HepG2 (cell line): ENCODE measurements around the gene LENG1. TPM values are rescaled to one million over a fixed set of nuclear protein-coding genes. Genes with fewer than 3 reads are reported as not detected.

Source experiments
- E2F5 ChIP-seq: sonication (generic); formaldehyde crosslinking; conservative IDR thresholded peaks from 2 replicates; pipeline ENCODE4 v1.4.0; 2020; ENCODE audit warnings: missing genetic modification reagents
- HNF1A ChIP-seq, 2 experiments: sonication (generic) in 1 of 2; formaldehyde crosslinking in 1 of 2; IDR thresholded peaks; 2 replicates each; pipeline versions ENCODE4 v1.4.0 to v1.6.1; 2016 to 2020; ENCODE audit warnings: borderline replicate concordance in 1 of 2, low read depth in 1 of 2, mild to moderate bottlenecking in 1 of 2, missing genetic modification reagents in 1 of 2
- NFIC ChIP-seq: IDR thresholded peaks from 2 replicates; pipeline ENCODE4 v1.6.1; 2012; ENCODE audit warnings: mild to moderate bottlenecking, low read length, inconsistent platforms
- RFX5 ChIP-seq: IDR thresholded peaks from 2 replicates; pipeline ENCODE4 v1.6.1; 2011; ENCODE audit warnings: low read depth, low read length, improper control_type of control experiment
- TARDBP ChIP-seq: sonication (generic); formaldehyde crosslinking; IDR thresholded peaks from 2 replicates; pipeline ENCODE4 v1.8.0; 2022; ENCODE audit warnings: mild to moderate bottlenecking, missing genetic modification reagents
- TFE3 ChIP-seq: IDR thresholded peaks from 2 replicates; pipeline ENCODE4 v1.6.1; 2016
- ZC3H13 ChIP-seq: sonication (generic); formaldehyde crosslinking; IDR thresholded peaks from 2 replicates; pipeline ENCODE4 v1.8.1; 2023; ENCODE audit warnings: mild to moderate bottlenecking, missing genetic modification reagents, moderate library complexity
- ZFP91 ChIP-seq: sonication (generic); formaldehyde crosslinking; IDR thresholded peaks from 2 replicates; pipeline ENCODE4 v1.9.0; 2022; ENCODE audit warnings: missing genetic modification reagents, mild to moderate bottlenecking, borderline replicate concordance
- ZMYM3 ChIP-seq: sonication (generic); formaldehyde crosslinking; IDR thresholded peaks from 2 replicates; pipeline ENCODE4 v1.5.1; 2020; ENCODE audit warnings: mild to moderate bottlenecking, missing genetic modification reagents
- ZNF672 ChIP-seq: sonication (generic); formaldehyde crosslinking; IDR thresholded peaks from 2 replicates; pipeline ENCODE4 v1.8.1; 2022; ENCODE audit warnings: missing genetic modification reagents
- ZNF709 ChIP-seq: sonication (generic); formaldehyde crosslinking; IDR thresholded peaks from 2 replicates; pipeline ENCODE4 v1.5.0; 2020; ENCODE audit warnings: mild to moderate bottlenecking, missing genetic modification reagents
- ZNF710 ChIP-seq: sonication (generic); formaldehyde crosslinking; IDR thresholded peaks from 2 replicates; pipeline ENCODE4 v1.5.0; 2020; ENCODE audit warnings: mild to moderate bottlenecking, missing genetic modification reagents, borderline replicate concordance
- ZXDC ChIP-seq: sonication (generic); formaldehyde crosslinking; IDR thresholded peaks from 2 replicates; pipeline ENCODE4 v1.5.0; 2020; ENCODE audit warnings: mild to moderate bottlenecking, missing genetic modification reagents
- polyA plus RNA-seq, 8 experiments: library from polyadenylated mRNA; depleted of rRNA in 3 of 8; stranded (reverse) in 7 of 8; unstranded in 1 of 8; fragments of >200 nt; fragmentation: Illumina TruSeq in 4 of 8; extraction: Trizol in 4 of 8; gene quantifications; 2 replicates each; pipeline versions ENCODE4 v1.2.1 to v1.2.3, GENCODE V29; 2011 to 2016; ENCODE audit warnings: low read depth in 4 of 8, missing spikeins in 1 of 8, mixed read lengths in 1 of 8; ENCODE audit not compliant: insufficient read depth in 1 of 8
- total RNA-seq, 5 experiments: library from RNA; depleted of rRNA; stranded (reverse); fragments of >200 nt; fragmentation: Illumina TruSeq; extraction: Trizol; gene quantifications; 2 replicates each; pipeline ENCODE4 v1.2.3, GENCODE V29; 2016; ENCODE audit warnings: low read depth in 1 of 5

LENG1 gene
- total and polyA plus RNA-seq, 2 of the 13 experiments (the other 11 are each of a cell fraction or from before 2014, with no cell fraction given) = 1.8 to 3.8 TPM

- TF ChIP-seq ZNF710 (CRISPR knock-in tag) (0 out of 2 replicates have a peak, but pooled peaks have one; percentile 47), ZNF672 (CRISPR knock-in tag) (no peak), ZFP91 (peak; percentile 63; the same call in 1 of the 2 replicates), NFIC (no peak), HNF1A (IDR thresholded peaks at IDR 0.05; ENCODE audit: low read depth) (no peak), HNF1A (CRISPR knock-in tag; IDR thresholded peaks at IDR 0.05; ENCODE audit: borderline replicate concordance) (peak; percentile 50; the same call in 1 of the 2 replicates), ZXDC (0 out of 2 replicates have a peak, but pooled peaks have one; percentile 38), TFE3 (0 out of 2 replicates have a peak, but pooled peaks have one; percentile 13), E2F5 (peak; percentile 89; the same call in 1 of the 2 replicates), RFX5 (peak; percentile 90), ZMYM3 (CRISPR knock-in tag) (no peak), ZC3H13 (0 out of 2 replicates have a peak, but pooled peaks have one; percentile 45), TARDBP (peak; percentile 3; the same call in 1 of the 2 replicates), ZNF709 (CRISPR knock-in tag) (no peak)
Observed at GRCh38 chr19:54159352-54160181, at the start of gene LENG1 (continued).
